ENCODE results near the gene COX8C. TPM values are rescaled to one million over a fixed set of nuclear protein-coding genes. Genes with fewer than 3 reads are reported as not detected.

The COX8C gene, protein sequence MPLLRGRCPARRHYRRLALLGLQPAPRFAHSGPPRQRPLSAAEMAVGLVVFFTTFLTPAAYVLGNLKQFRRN
- total RNA-seq: not detected in 2 replicates

DNA sequence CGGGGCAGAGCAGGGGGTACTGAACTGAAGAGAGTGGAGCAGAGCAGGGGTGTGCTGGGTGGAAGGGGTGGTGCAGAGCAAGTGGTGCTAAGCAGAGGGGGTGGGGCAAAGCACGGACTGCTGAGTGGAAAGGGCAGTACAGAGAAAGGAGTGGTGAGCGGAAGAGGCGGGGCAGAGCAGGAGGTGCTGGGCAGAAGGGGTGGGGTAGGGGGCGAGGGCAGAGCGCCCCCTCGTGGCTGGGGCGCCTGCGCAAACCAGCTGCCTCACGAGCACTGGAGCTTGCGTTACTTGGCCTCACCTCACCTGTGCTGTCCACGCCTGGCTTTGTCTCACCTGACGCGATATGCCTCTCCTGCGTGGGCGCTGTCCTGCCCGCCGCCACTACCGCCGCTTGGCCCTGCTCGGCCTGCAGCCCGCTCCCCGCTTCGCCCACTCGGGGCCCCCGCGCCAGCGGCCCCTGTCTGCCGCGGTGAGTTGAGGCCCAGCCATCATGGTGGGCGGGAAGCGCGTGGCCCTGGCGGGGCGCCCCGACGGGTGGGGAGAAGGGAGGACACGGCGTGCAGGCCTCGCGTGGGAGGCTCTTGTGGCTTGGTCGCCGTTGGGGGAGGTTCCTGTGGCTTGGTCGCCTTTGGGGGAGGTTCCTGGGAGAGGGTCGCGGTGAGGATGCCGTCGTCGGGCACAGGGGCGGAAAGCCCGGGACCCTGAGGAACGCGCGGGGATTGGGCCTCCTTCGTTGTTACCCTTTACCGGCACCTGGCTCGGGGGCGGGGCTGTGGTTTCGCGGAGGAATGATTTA lies at the start of gene COX8C:
Gene COX8C (plus strand): TSS at position 257 of the 796 bp plus-strand sequence. CDS start 87 bp downstream, at position 344.
- intact Hi-C loops (cut with micrococcal nuclease): no loop called here

- intact Hi-C loops (cut with micrococcal nuclease): no loop called here
These were observed 47.6 kb upstream of the COX8C start for GRCh38 chr14:93299416-93299815.

DNA sequence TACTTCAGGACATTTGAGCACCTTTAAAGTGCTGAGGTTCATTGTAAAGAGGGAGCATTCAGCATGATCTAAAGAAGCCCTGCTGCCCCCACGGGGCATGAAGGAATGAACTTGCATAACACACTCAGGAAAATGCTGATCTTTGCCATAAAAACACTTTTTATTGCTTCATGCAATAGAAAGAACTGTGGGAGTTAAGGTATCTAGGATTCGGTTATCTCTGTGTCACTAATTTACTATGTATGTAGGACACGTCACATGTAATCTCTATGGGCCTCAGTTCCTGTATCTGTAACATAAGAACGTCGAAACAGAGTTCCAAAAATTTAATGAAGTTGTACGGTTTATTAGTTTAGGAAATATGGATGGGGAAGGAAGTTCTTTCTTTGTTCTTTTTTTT lies 47.1 kb upstream of the COX8C start:
- intact Hi-C loops (cut with micrococcal nuclease): no loop called here

GRCh38 chr14:93301821-93302447 lies 45.0 kb upstream of the COX8C start:
- intact Hi-C loops (cut with micrococcal nuclease): no loop called here

GRCh38 chr14:93302688-93303581 lies 44.0 kb upstream of the COX8C start:
- intact Hi-C loops (cut with micrococcal nuclease): no loop called here

DNA sequence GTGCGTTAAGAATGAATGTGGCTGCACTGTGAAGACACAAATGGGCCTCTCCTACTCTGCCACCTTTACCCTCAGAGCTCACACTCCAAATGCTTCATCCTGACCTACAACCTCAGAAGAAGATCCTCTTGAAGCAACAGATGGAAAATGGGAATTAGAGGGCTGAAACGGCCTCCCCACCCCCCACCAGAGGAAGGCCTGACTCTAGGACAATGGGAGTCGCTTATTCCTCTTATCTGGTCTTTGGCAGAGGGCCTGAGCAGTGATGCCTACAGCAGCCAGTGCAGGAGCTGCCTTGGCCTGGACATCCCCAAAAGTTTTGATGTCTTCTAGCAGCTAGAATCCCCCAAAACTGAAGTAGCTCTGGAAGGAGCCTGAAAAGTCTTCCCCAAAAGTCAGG lies 43.3 kb upstream of the COX8C start:
- intact Hi-C loops (cut with micrococcal nuclease): no loop called here

GRCh38 chr14:93304771-93305170 lies 42.2 kb upstream of the COX8C start:
- intact Hi-C loops (cut with micrococcal nuclease): no loop called here

GRCh38 chr14:93305725-93306418 lies 41.1 kb upstream of the COX8C start:
- intact Hi-C loops (cut with micrococcal nuclease): no loop called here

- intact Hi-C loops (cut with micrococcal nuclease): no loop called here
These were observed 40.2 kb upstream of the COX8C start for GRCh38 chr14:93306812-93307211.

DNA sequence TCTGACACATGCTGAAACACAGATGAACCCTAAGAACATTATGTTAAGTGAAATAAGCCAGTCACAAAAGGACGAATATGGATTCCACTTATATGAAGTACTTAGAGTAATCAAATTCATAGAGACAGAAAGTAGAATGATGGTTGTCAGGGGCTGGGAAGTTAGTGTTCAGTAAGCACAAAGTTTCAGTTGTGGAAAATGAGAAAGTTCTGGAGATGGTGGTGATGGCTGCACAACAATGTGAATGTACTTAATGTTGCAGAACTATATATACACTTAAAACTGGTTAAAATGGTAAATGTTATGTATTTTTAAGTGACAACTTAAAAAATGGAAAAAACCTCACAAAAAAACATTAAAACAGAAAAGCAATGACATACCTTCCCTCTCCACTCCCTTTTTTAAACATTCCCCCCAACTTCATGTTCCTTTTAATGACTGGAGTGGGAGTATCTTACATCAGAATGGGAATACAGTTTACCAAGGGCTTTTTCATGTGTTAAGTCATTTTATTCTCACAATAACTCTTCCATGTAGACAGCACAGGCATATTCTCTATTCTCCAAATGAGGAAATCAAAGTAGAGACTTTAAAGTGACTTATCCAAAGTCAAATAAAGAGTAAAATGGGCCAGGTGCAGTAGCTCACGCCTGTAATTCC lies 38.2 kb upstream of the COX8C start:
- intact Hi-C loops (cut with micrococcal nuclease): no loop called here

DNA sequence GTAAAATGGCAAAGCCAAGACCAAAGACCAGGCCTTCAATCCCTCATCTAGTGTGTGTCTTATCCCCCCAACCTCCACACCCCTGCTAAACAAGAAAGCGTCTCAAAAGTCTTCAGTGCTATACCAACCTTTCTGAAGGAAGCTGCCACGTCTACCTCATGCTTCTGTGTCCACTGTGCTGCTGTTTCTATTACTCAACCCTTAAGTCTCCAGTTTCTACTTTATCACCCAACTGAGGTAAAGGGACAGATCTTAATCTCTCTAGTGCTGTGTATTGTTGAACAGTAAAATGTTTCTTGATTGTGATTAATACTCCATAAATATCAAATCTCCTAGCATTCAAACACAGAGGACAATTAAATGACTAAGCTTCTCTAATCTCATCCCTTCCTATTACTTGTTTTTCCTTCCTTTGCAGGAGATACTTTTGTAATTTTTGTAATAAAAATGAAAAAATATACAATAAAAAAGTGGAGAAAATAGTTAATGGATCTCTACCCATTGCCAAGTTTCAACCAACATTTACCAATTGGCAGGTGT lies 37.5 kb upstream of the COX8C start:
- intact Hi-C loops (cut with micrococcal nuclease): no loop called here

DNA sequence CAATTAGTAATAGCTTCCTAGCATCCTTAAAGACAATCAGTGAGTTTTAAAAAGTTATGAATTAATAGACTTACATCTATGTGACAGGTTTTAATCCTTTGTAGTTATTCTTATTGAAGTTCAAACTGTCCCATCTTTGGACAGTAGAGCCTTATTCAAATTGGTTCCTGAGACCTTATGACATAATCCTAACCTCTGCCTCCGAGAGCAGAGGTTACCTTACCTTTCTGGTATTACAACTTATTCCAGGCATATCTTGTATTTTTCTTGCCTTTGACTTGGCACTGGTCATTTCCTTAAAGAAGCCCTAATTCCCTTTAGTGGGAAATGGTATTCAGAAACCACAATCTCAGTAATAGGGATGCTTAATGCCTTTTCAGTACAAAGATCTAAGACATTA lies 35.9 kb upstream of the COX8C start:
- intact Hi-C loops (cut with micrococcal nuclease): no loop called here

GRCh38 chr14:93315575-93315974 lies 31.4 kb upstream of the COX8C start:
- intact Hi-C loops (cut with micrococcal nuclease): no loop called here

DNA sequence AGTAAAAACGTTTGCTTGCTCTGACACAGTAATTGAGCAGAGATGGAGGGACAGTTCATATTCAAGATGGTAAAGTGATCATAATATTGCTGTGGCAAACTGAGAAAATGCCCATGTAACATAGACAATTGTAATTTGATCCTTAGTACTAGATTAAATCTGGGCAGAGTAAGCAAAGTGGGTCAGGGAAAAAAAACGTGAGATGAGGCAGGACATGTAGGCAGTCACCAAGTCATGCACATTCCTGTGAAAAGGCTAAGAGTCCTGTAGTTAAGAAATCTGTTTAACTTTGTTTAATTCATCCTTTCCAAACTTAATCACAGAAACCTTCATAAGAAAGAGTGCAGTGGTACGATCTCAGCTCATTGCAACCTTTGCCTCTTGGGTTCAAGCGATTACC lies 30.3 kb upstream of the COX8C start:
- intact Hi-C loops (cut with micrococcal nuclease): no loop called here

GRCh38 chr14:93317210-93317874 lies 29.6 kb upstream of the COX8C start:
- intact Hi-C loops (cut with micrococcal nuclease): no loop called here

- intact Hi-C loops (cut with micrococcal nuclease): no loop called here
These were observed 28.8 kb upstream of the COX8C start for GRCh38 chr14:93317875-93318807.

DNA sequence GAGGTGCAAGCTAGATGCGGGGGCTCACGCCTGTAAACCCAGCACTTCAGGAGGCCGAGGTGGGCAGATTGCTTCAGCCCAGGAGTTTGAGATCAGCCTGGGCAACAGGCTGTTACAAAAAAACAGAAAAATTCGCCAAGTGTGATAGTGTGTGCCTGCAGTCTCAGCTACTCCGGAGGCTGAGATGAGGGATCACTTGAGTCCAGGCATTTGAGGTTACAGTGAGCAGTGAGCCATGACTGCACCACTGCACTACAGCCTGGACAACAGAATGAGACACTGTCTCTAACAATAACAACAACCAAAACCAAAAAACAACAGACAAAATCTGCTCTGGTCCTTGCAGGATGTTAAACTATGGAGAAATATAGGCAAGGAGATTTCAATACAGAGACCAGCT lies 28.1 kb upstream of the COX8C start:
- intact Hi-C loops (cut with micrococcal nuclease): no loop called here

GRCh38 chr14:93319494-93319893 lies 27.5 kb upstream of the COX8C start:
- intact Hi-C loops (cut with micrococcal nuclease): no loop called here

GRCh38 chr14:93319958-93320357 lies 27.0 kb upstream of the COX8C start:
- intact Hi-C loops (cut with micrococcal nuclease): no loop called here
